Effector memory CD4-positive, alpha-beta T cell (primary cell): ENCODE measurements around the gene LNPK.

Source experiments
- DNase-seq, 3 donors: peaks; one replicate each; pipeline ENCODE4 v3.0.0-alpha.2; 2020
- H3K27ac ChIP-seq: 2 replicates; pipeline ENCODE4 v1.7.0; 2013; ENCODE audit warnings: mild to moderate bottlenecking, low read length, moderate library complexity; ENCODE audit not compliant: insufficient read depth, poor library complexity, severe bottlenecking
- H3K27me3 ChIP-seq: replicated peaks from 2 replicates; pipeline ENCODE4 v1.7.0; 2013; ENCODE audit warnings: mild to moderate bottlenecking, low read length; ENCODE audit not compliant: insufficient read depth, control insufficient read depth, poor library complexity, severe bottlenecking
- H3K36me3 ChIP-seq: 2 replicates; pipeline ENCODE4 v1.7.0; 2013; ENCODE audit warnings: mild to moderate bottlenecking, low read length, moderate library complexity; ENCODE audit not compliant: control insufficient read depth, insufficient read depth
- H3K4me1 ChIP-seq: 2 replicates; pipeline ENCODE4 v1.7.0; 2013; ENCODE audit warnings: low read length, mild to moderate bottlenecking; ENCODE audit not compliant: control insufficient read depth, insufficient read depth, poor library complexity, severe bottlenecking
- H3K4me3 ChIP-seq: 2 replicates; pipeline ENCODE4 v1.7.0; 2013; ENCODE audit warnings: low read length, low read depth, mild to moderate bottlenecking; ENCODE audit not compliant: insufficient read depth, poor library complexity, severe bottlenecking
- H3K9me3 ChIP-seq: 2 replicates; pipeline ENCODE4 v1.7.0; 2013; ENCODE audit warnings: mild to moderate bottlenecking, low read length, moderate library complexity; ENCODE audit not compliant: control insufficient read depth
- total RNA-seq, 3 donors: gene quantifications; one replicate each; lab custom pipeline; 2026; lab: John Stamatoyannopoulos, UW

Gene LNPK
- total RNA-seq: 43.4 to 54.1 (median 44.3) reads per million in 3 donors

- Histone ChIP-seq H3K27me3 (no peaks in the 10 kb centered on the region), H3K4me3 (peak within 1 kb of the TSS; percentile 82), H3K36me3 (no peaks in the 10 kb centered on the region), H3K9me3 (no peaks in the 10 kb centered on the region), H3K4me1 (peaks cover 6% of the 10 kb centered on the region), H3K27ac (peak within 1 kb of the TSS; percentile 67)
- peak; percentile 86 to 90 (median 89) for DNase-seq
These were observed at the start of gene LNPK for GRCh38 chr2:176001916-176002687. TSS of gene LNPK (minus strand) at chr2:176002267. CDS start at chr2:175995584, 6,683 bp downstream.

- no peaks in the 10 kb centered on the region for H3K4me1 ChIP-seq
- H3K36me3 ChIP-seq: no peaks in the 10 kb centered on the region
- H3K9me3 ChIP-seq: no peaks in the 10 kb centered on the region
- H3K27me3 ChIP-seq: no peaks in the 10 kb centered on the region
- no peak for DNase-seq
- H3K27ac ChIP-seq: no peak overlapping the region
- H3K4me3 ChIP-seq: no peak overlapping the region
These were observed 37.3 kb upstream of the LNPK start for GRCh38 chr2:176039375-176039774.

GRCh38 chr2:176038694-176039093, 36.6 kb upstream of the LNPK start:
- no peak overlapping the region for H3K4me3 ChIP-seq
- no peaks in the 10 kb centered on the region for H3K36me3 ChIP-seq
- no peaks in the 10 kb centered on the region for H3K9me3 ChIP-seq
- H3K27ac ChIP-seq: no peak overlapping the region
- H3K27me3 ChIP-seq: no peaks in the 10 kb centered on the region
- H3K4me1 ChIP-seq: no peaks in the 10 kb centered on the region
- no peak for DNase-seq

GRCh38 chr2:176035013-176035691, 33.1 kb upstream of the LNPK start:
- Histone ChIP-seq H3K9me3 (no peaks in the 10 kb centered on the region), H3K4me1 (no peaks in the 10 kb centered on the region), H3K27ac (no peak overlapping the region), H3K27me3 (no peaks in the 10 kb centered on the region), H3K36me3 (no peaks in the 10 kb centered on the region), H3K4me3 (no peak overlapping the region)
- no peak for DNase-seq

GRCh38 chr2:176027806-176028205, 25.7 kb upstream of the LNPK start:
- no peak overlapping the region for H3K27ac ChIP-seq
- no peaks in the 10 kb centered on the region for H3K9me3 ChIP-seq
- H3K27me3 ChIP-seq: peaks cover 5% of the 10 kb centered on the region
- no peak for DNase-seq
- H3K4me1 ChIP-seq: no peaks in the 10 kb centered on the region
- no peaks in the 10 kb centered on the region for H3K36me3 ChIP-seq
- no peak overlapping the region for H3K4me3 ChIP-seq

- Histone ChIP-seq H3K27ac (no peak overlapping the region), H3K9me3 (no peaks in the 10 kb centered on the region), H3K36me3 (no peaks in the 10 kb centered on the region), H3K4me1 (no peaks in the 10 kb centered on the region), H3K4me3 (no peak overlapping the region), H3K27me3 (peaks cover 5% of the 10 kb centered on the region)
- DNase-seq: no peak
These were observed 23.9 kb upstream of the LNPK start for GRCh38 chr2:176025932-176026331.

- H3K9me3 ChIP-seq: no peaks in the 10 kb centered on the region
- no peak for DNase-seq
- peaks cover 5% of the 10 kb centered on the region for H3K27me3 ChIP-seq
These were observed 22.0 kb upstream of the LNPK start for GRCh38 chr2:176024083-176024482.

GRCh38 chr2:176022048-176022447, 20.0 kb upstream of the LNPK start:
- no peaks in the 10 kb centered on the region for H3K4me1 ChIP-seq
- DNase-seq: no peak

More at GRCh38 chr2:176024083-176024482, 22.0 kb upstream of the LNPK start:
- Histone ChIP-seq H3K4me3 (no peak overlapping the region), H3K27ac (no peak overlapping the region), H3K36me3 (no peaks in the 10 kb centered on the region), H3K4me1 (no peaks in the 10 kb centered on the region)

GRCh38 chr2:176020400-176020799, 18.3 kb upstream of the LNPK start:
- H3K4me3 ChIP-seq: no peak overlapping the region
- no peak for DNase-seq
- H3K9me3 ChIP-seq: no peaks in the 10 kb centered on the region
- no peaks in the 10 kb centered on the region for H3K4me1 ChIP-seq
- no peaks in the 10 kb centered on the region for H3K36me3 ChIP-seq
- peaks cover 5% of the 10 kb centered on the region for H3K27me3 ChIP-seq
- no peak overlapping the region for H3K27ac ChIP-seq

More at GRCh38 chr2:176022048-176022447, 20.0 kb upstream of the LNPK start:
- no peaks in the 10 kb centered on the region for H3K9me3 ChIP-seq
- H3K27ac ChIP-seq: no peak overlapping the region
- H3K36me3 ChIP-seq: no peaks in the 10 kb centered on the region
- no peak overlapping the region for H3K4me3 ChIP-seq
- peaks cover 5% of the 10 kb centered on the region for H3K27me3 ChIP-seq

GRCh38 chr2:176018708-176019107, 16.6 kb upstream of the LNPK start:
- H3K27me3 ChIP-seq: peaks cover 5% of the 10 kb centered on the region
- H3K9me3 ChIP-seq: no peaks in the 10 kb centered on the region
- H3K36me3 ChIP-seq: no peaks in the 10 kb centered on the region
- no peak overlapping the region for H3K4me3 ChIP-seq
- no peaks in the 10 kb centered on the region for H3K4me1 ChIP-seq
- H3K27ac ChIP-seq: no peak overlapping the region
- no peak for DNase-seq
